Measurements from ENCODE around the gene CDON.

CDON gene

GRCh38 chr11:125958872-125959400 lies 103.7 kb downstream of the CDON start:
- DNase-seq (ENCODE audit: extremely low read depth, insufficient read length), result no peak
- Histone ChIP-seq H3K4me3 (replicated peaks; ENCODE audit: low read depth, low read length) (no peak overlapping the region), H3K36me3 (ENCODE audit: control insufficient read depth, insufficient read depth, low read length) (no peaks in the 10 kb centered on the region), H3K27me3 (replicated peaks; ENCODE audit: control insufficient read depth, insufficient read depth, low read length) (no peaks in the 10 kb centered on the region; the same call in none of the 2 replicates)
- TF ChIP-seq, protein P1, sequence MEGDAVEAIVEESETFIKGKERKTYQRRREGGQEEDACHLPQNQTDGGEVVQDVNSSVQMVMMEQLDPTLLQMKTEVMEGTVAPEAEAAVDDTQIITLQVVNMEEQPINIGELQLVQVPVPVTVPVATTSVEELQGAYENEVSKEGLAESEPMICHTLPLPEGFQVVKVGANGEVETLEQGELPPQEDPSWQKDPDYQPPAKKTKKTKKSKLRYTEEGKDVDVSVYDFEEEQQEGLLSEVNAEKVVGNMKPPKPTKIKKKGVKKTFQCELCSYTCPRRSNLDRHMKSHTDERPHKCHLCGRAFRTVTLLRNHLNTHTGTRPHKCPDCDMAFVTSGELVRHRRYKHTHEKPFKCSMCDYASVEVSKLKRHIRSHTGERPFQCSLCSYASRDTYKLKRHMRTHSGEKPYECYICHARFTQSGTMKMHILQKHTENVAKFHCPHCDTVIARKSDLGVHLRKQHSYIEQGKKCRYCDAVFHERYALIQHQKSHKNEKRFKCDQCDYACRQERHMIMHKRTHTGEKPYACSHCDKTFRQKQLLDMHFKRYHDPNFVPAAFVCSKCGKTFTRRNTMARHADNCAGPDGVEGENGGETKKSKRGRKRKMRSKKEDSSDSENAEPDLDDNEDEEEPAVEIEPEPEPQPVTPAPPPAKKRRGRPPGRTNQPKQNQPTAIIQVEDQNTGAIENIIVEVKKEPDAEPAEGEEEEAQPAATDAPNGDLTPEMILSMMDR (IDR thresholded peaks at IDR 0.05; ENCODE audit: insufficient read depth, low read length, poor library complexity, severe bottlenecking), result no peak

DNA sequence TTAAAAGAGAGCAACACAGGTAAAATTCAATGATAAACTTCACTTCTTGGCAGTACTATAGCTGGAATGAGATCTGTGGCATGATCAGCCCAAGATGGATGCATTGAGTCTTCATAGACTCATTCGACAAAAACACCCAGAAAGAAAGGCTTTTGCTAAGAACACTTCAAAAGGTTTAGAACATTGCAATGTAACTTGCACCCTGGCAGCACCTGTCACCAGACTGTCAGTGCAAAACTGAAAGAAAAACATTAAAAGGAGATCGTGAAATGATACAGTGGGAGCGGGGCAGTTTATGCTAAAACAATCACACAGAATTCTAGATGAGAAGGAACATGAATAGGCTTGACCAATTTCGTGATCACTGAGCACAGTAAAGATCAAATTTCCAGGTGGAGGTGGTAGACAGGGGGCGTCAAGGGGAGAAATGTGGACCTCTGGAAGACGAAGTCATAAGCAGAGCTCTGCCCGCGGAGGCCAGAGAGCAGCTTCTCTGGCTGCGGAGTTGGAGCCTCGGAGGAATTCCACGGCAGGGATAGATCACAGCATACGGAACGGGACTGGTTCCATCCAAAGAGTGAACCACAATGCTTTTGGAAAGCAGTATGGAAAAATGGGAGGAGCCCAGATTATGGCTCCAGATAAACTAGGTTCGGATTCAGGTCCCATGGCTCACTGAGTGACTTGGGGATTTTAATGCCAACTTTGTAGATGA lies 104.9 kb downstream of the CDON start:
- DNase-seq (ENCODE audit: extremely low read depth, insufficient read length), result no peak
- H3K27me3 ChIP-seq (replicated peaks; ENCODE audit: control insufficient read depth, insufficient read depth, low read length), result no peaks in the 10 kb centered on the region; the same call in none of the 2 replicates
- no peak overlapping the region for H3K4me3 ChIP-seq (replicated peaks; ENCODE audit: low read depth, low read length)
- TF ChIP-seq, protein P1 (IDR thresholded peaks at IDR 0.05; ENCODE audit: insufficient read depth, low read length, poor library complexity, severe bottlenecking), result no peak
- no peaks in the 10 kb centered on the region for H3K36me3 ChIP-seq (ENCODE audit: control insufficient read depth, insufficient read depth, low read length)

DNA sequence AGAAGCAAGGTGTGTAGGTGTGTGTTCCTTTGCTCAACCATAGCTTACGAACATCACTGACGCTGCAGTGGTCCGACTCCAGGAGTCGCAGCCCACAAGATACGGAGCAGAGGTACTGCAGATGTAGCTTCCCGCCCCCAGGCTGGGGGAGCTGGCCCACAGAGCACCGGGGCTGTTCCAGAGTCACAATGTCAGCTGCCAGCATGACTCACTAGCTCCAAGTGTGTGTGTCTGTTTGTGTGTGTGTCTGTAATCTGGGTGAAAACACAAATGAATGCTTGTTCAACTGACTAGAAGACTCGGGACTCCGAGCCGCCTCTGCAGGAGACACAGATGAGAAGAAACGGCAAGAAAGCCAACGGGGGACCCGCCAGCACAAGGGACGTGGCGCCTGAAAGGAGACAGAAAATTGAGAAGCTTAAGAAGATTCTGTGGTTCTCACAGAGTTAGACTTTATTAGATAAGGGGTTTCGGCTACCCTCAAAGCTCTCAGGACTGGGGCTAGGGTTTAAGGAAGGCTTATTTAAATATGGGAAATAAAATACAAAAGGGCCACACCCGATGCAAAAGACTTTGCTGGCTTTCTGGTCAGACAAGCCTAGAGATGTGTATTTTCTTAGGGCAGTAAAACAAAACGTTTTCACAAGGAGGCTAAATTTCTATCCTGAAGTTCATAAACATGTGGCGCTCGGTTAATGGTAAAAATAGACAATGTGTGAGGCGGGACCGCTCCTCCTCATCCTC lies 106.1 kb downstream of the CDON start:
- no peak for DNase-seq (ENCODE audit: extremely low read depth, insufficient read length)
- H3K36me3 ChIP-seq (ENCODE audit: control insufficient read depth, insufficient read depth, low read length), result no peaks in the 10 kb centered on the region
- H3K27me3 ChIP-seq (replicated peaks; ENCODE audit: control insufficient read depth, insufficient read depth, low read length), result no peaks in the 10 kb centered on the region; the same call in none of the 2 replicates
- TF ChIP-seq, protein P1 (IDR thresholded peaks at IDR 0.05; ENCODE audit: insufficient read depth, low read length, poor library complexity, severe bottlenecking), result no peak
- no peak overlapping the region for H3K4me3 ChIP-seq (replicated peaks; ENCODE audit: low read depth, low read length)

GRCh38 chr11:125955856-125956255 lies 106.8 kb downstream of the CDON start:
- H3K4me3 ChIP-seq (replicated peaks; ENCODE audit: low read depth, low read length), result no peak overlapping the region
- TF ChIP-seq, protein P1 (IDR thresholded peaks at IDR 0.05; ENCODE audit: insufficient read depth, low read length, poor library complexity, severe bottlenecking), result no peak
- no peaks in the 10 kb centered on the region; the same call in 1 of the 2 replicates for H3K27me3 ChIP-seq (replicated peaks; ENCODE audit: control insufficient read depth, insufficient read depth, low read length)
- no peaks in the 10 kb centered on the region for H3K36me3 ChIP-seq (ENCODE audit: control insufficient read depth, insufficient read depth, low read length)
- no peak for DNase-seq (ENCODE audit: extremely low read depth, insufficient read length)

DNA sequence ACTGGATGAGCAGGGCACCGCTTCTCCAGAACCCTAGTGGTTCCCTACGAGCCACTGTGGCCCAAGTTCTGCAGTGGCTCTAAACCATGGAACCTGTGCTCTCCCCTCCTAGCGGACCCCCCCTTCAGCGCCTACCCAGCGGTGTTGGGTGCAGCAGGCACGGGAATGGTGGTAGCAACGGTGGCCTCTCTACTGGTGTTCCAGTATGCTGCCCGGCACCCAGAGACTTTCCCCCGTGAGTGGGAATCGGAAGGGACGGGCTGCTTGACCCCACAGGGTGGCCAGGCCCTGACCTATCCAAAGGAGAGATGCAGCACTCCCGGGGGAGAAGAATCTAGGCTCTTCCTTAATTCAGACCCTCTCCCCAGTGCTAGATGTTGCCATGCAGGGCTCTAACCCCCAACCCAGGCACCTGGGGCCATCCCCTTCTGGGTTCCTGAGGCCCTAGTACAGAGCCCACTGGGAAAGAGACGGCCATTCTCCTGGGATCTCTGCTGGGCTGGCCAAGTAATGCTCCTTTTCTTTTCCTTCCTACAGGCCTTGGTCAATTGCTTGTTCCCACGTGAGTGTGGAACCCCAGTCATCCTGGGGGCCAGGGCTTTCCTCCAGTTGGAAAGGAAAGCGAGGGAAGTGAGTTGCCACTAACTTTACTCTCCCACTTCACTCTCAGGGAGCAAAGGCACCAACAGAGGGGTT lies 107.6 kb downstream of the CDON start:
- no peak overlapping the region for H3K4me3 ChIP-seq (replicated peaks; ENCODE audit: low read depth, low read length)
- H3K27me3 ChIP-seq (replicated peaks; ENCODE audit: control insufficient read depth, insufficient read depth, low read length), result no peaks in the 10 kb centered on the region; the same call in 1 of the 2 replicates
- TF ChIP-seq, protein P1 (IDR thresholded peaks at IDR 0.05; ENCODE audit: insufficient read depth, low read length, poor library complexity, severe bottlenecking), result no peak
- DNase-seq (ENCODE audit: extremely low read depth, insufficient read length), result no peak
- no peaks in the 10 kb centered on the region for H3K36me3 ChIP-seq (ENCODE audit: control insufficient read depth, insufficient read depth, low read length)

All from GM06990 (cell line).